HEK293 (cell line): ENCODE measurements around the gene AXDND1.
A peak's percentile ranks its signal among the peaks of the same experiment; 100 is the strongest.

Experiments used
- CTCF ChIP-seq: fragments of 450-650 bp; formaldehyde crosslinking; IDR thresholded peaks from 2 replicates; pipeline ENCODE4 v1.5.1; 2016; ENCODE audit warnings: missing biosample characterization, missing genetic modification characterization
- KLF16 ChIP-seq: fragments of 450-650 bp; formaldehyde crosslinking; IDR thresholded peaks from 2 replicates; pipeline ENCODE4 v1.5.1; 2017; ENCODE audit warnings: missing biosample characterization, missing genetic modification characterization
- PBX3 ChIP-seq: sonication (generic); formaldehyde crosslinking; IDR thresholded peaks from 2 replicates; pipeline ENCODE4 v1.8.1; 2022; ENCODE audit warnings: mild to moderate bottlenecking, moderate library complexity, missing genetic modification reagents
- SETDB1 ChIP-seq: IDR thresholded peaks from one replicate; pipeline ENCODE4 v1.6.1; 2017; ENCODE audit warnings: mild to moderate bottlenecking, low read length, moderate library complexity, mixed read lengths; ENCODE audit not compliant: insufficient read length
- ZNF138 ChIP-seq: fragments of 450-650 bp; formaldehyde crosslinking; IDR thresholded peaks from 2 replicates; pipeline ENCODE4 v1.5.1; 2016; ENCODE audit warnings: missing biosample characterization, missing genetic modification characterization, borderline replicate concordance
- ZNF426 ChIP-seq: fragments of 450-650 bp; formaldehyde crosslinking; IDR thresholded peaks from 2 replicates; pipeline ENCODE4 v1.5.1; 2017; ENCODE audit warnings: missing biosample characterization, missing genetic modification characterization, mild to moderate bottlenecking, inconsistent platforms, moderate library complexity
- ZNF521 ChIP-seq: fragments of 450-650 bp; formaldehyde crosslinking; IDR thresholded peaks from 2 replicates; pipeline ENCODE4 v1.5.1; 2017; ENCODE audit warnings: missing biosample characterization, mild to moderate bottlenecking, missing genetic modification characterization
- ZNF571 ChIP-seq: fragments of 450-650 bp; formaldehyde crosslinking; IDR thresholded peaks from 2 replicates; pipeline ENCODE4 v1.5.0; 2017; ENCODE audit warnings: missing biosample characterization, missing genetic modification characterization
- ZNF776 ChIP-seq: fragments of 450-650 bp; formaldehyde crosslinking; IDR thresholded peaks from 2 replicates; pipeline ENCODE4 v1.5.0; 2017; ENCODE audit warnings: missing biosample characterization, missing genetic modification characterization, borderline replicate concordance
- ZNF777 ChIP-seq: fragments of 450-650 bp; formaldehyde crosslinking; IDR thresholded peaks from 2 replicates; pipeline ENCODE4 v1.5.1; 2017; ENCODE audit warnings: missing biosample characterization, missing genetic modification characterization, borderline replicate concordance

GRCh38 chr1:179586107-179586823, 220.5 kb downstream of the AXDND1 start:
- TF ChIP-seq CTCF (peak; percentile 89), ZNF426 (tag by site-specific recombination) (no peak), PBX3 (CRISPR knock-in tag) (no peak), ZNF521 (tag by site-specific recombination) (no peak), ZNF776 (tag by site-specific recombination) (no peak), ZNF777 (tag by site-specific recombination) (no peak), ZNF571 (tag by site-specific recombination) (no peak), KLF16 (tag by site-specific recombination) (no peak), ZNF138 (tag by site-specific recombination) (no peak), SETDB1 (no peak)
